Measurements from ENCODE around the gene VPS52. TPM values are rescaled to one million over a fixed set of nuclear protein-coding genes. Genes with fewer than 3 reads are reported as not detected.
A peak's percentile ranks its signal among the peaks of the same experiment; 100 is the strongest.
"Not testable (repeated sequence)": the region's sequence is repeated elsewhere in the genome, so short reads cannot be mapped to it uniquely, and the experiment has no call there.

VPS52 gene
- total RNA-seq, 1 donor from 2014 or later, result 34.5 TPM

DNA sequence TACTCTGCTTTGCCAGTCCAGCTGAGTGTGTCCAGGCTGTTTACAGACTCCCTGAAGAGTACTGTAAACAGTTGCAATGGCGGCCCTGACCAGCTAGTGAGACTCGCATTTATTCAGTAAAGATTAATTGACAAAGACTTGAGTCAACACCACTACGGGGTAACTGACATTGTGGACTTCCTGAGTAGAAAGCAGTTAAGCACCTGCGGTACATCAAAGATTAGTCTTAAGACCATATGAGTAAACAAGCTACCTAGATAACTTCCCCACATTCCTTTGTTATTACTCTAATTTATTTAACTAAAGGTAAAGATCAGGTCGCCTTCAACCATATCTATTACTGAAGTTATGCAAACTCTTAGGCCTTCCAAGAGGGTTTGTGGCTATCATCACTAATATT is 12.6 kb downstream of the VPS52 start:
- DNase-seq (ENCODE audit: extremely low read depth, low read depth, low spot score), result no peak

DNA sequence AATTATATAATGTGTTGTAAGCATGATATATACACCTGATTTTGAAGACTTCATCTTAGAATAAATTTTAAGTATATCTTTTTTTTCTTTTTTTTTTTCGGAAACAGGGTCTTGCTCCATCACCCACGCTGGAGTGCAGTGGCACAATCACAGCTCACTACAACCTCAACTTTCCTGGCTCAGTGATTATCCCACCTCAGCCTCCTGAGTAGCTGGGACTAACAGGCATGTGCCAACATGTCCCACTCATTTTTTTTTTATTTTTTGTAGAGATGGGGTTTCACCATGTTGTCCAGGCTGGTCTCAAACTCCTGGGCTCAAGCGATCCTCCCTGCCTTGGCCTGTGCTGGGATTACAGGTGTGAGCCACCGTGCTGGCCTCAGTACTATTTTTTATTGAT is 17.1 kb downstream of the VPS52 start:
- no peak for DNase-seq (ENCODE audit: extremely low read depth, low read depth, low spot score)

DNA sequence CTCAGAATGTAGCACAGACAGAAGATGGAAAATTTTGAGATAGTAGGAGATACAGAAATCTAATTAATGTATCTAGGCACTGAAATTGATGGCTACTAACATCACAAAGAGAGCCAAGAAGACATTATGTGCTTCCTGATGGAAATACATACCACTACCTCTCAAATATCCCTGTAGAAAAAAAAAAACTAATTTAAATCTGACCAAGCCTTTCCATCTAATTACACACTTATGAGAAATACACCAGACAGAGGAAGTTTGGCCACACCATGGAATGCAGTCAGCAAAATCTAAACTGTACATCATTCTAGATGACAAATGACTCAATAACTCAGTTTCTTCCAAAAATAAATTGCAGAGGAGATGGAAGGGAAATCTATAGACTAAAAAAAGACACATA is 18.9 kb downstream of the VPS52 start:
- no peak for DNase-seq (ENCODE audit: extremely low read depth, low read depth, low spot score)

DNA sequence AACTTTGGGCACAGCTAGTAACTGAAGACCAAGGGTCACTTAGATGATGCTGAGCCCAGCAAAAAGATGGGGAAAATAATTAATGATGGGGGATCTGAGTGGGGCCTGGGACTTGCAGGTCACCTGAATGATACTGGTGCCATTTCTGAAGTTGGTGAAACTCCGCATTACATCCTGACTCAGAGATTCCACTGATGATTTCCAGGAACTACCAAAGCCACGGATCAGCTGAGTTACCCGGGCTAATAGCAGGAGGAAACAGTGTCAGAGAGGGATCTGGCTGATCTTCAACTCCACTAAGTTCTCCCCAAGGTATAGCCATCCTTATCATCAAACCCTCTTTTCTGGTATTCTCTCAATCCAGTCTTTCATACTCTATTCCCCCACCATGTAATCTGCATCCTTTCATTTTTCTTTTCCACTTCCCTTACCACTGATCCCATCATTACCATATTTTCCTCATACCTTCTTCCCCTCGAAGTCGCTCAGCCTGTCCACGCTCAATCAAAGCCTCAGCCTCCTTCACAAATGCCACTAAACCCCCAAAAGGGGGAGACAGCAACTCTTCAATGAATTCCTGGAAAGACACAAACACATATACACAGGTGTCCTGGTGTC is 20.2 kb downstream of the VPS52 start:
- no peak for DNase-seq (ENCODE audit: extremely low read depth, low read depth, low spot score)

DNA sequence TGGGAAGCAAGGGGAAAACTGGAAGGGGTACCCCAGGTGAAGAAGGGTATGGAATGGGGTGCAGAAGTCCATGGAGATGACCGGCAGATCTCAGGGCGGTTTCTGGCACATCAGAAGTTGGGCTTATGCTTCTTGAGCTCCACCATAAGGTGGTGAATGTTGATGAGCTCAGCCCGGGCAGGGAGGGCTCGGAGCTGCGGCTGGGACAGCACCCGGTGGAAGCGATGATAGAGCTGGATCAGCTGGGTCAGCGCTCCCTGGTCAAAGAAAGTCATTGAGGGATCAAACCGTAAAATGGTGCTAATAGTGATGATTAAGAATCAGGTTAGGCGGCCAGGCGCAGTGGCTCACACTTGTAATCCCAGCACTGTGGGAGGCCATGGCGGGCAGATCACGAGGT is 20.9 kb downstream of the VPS52 start:
- DNase-seq (ENCODE audit: extremely low read depth, low read depth, low spot score), result no peak

DNA sequence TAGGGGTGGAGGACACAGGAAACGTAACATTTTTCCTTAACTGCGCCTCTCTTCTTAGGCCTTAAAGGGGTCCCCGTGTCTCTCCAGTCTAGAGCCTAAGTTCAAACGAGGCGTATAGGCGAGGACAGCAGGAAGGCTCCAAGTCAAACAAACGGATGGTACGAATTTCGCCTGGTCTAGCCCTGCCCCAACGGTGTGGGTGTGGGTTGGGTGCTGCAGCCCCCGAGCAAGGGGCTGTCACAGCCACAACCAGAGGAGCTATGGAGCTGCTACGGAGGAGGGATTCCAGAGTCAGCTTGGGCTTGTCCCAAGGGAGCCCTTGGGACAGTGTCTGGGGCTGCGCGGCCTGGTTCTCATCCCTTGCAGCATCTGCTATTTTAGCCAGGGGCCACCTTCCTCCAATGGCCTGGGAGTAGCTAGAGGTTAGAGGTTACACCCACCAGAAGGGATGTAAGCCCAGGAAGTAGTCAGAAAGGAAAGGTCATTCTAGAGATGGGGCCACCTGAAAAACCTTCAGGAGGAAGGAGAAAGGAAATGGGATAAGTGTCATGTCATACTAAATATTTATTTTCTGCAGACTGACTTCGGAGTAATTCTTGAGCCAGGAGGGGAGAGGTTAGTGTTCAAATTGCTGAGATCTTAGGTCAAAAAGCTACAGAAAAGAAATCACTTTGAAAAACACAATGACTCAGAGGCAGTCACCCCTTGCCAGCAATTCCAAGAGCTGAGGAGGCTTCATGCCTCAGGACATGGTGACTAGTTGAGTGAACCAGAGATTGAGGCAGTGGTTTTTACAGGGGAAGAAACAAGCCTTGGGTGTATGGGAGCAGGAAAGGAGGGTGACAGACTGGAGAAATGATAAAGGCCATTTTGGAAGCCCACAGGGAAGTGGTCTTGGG is 21.7 kb downstream of the VPS52 start:
- no peak for DNase-seq (ENCODE audit: extremely low read depth, low read depth, low spot score)

DNA sequence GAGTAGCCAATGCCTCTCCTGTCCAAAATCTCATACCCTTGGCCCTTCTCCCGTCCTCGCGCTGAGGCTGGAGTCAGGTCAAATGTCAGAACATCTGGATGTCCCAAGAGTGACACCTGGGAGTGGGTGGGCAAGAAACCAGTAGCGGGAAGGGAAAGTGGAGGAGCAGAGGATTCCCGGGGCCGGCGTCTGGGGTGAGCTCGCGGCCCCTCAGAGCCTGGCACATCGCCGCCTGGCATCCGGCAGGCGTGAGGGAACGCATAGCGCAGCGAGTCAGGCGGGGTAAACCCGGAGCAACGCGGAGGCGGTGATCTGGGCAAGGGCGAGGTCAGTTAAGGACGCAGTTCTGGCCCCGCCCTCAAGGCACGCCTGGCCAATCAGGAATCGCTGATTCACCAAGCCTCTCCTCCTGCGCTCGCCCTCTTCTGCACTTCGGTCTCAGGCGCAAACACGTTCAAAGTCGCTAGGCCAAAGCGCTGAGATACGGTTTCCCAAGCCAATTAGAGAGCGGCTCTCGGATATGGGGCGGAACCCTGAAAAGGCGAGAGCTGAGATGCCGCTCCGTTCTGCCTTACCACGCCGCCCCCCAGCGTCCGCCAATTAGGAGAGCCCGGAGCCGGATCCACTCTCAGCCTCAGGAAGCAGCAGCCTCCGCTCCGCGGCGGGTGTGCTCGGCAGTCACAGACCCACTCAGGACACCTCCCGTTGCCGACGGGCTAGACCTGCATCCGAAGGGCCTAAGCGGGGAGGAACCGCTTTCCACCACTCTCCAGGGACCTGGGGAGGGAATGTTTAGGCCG is 22.5 kb downstream of the VPS52 start:
- peak; percentile 97 for DNase-seq (ENCODE audit: extremely low read depth, low read depth, low spot score)

DNA sequence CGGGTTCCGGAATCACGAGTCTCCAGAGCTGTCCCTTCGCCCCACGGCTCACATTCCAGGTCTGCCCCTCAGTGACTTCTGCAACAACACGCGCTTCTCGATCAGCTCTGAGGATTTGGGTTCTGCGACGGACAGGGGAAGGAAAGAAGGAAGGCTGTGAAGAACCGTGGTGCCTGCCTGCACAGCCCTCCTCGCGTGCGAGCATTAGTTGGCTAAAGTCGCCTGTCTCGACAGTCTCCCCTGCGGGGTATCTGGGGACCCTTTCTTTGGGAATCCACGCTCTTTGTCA is 23.1 kb downstream of the VPS52 start:
- no peak for DNase-seq (ENCODE audit: extremely low read depth, low read depth, low spot score)

DNA sequence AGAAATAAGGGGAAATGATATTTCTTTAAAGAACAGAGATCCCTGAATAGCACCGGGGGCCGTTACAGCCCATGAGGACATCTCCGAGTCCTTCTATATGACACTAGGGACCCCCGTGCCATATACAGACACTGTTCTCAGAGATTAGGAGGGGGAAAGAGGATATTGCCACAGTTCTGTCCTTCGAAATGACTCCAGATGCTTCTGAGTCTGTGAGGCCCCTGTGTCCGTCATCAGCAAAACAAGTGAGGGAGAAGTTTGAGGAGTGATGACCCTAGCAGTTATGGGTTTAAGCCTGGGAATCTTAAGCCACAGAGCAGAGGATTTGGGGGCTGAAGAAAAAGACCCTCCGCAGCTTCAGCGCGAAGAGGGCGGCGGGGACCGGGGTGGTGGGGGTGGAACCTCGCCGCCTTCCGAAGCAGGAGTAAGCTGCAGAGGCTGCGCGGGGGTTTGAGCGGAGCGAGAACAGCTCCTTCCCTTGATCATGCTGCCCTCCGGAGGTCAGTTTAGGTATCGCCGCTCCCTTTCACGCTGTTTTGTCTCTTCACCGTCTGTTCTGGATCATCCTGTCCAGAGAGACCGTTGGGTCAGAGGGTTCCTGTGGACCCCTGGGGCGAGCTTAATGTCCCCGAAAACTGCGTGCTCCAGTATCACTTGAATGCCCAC is 23.6 kb downstream of the VPS52 start:
- peak; percentile 48 for DNase-seq (ENCODE audit: extremely low read depth, low read depth, low spot score)

DNA sequence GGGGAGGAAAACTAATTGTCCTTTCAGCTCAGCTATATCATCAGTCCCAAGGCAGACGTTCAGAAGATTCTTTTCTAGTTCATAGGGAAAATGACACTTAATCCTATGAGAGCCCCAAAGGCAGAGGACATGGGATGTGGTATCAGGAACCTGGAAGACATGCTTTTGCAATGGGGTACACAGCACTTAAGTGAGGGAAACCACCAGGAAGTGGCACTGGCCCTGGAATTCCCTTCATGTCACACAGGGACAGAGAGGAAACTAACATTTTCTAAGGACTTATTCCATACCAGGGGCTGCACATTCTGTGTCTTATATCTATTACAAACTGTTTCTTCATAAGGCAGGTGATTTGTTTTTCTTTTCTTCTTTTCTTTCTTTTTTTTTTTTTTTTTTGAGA is 28.2 kb downstream of the VPS52 start:
- DNase-seq (ENCODE audit: extremely low read depth, low read depth, low spot score), result no peak

DNA sequence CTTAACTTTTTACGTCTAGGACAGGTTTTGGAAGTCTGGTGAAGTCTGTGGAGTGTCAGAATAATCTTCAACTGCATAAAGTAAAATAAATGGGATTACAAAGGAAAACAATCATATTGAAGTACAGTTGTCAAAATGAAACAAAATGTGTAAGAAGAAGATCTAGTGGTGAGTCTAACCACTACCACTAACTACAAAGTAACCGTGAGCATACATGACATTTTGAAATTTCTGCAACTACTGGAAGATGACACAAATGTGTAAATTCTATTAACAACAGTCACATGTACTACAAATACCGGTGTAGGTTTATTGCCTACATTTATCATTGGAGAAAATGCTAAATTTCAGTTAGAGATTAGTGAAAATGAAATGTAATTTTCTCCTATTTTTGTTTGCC is 29.7 kb downstream of the VPS52 start:
- no peak for DNase-seq (ENCODE audit: extremely low read depth, low read depth, low spot score)

DNA sequence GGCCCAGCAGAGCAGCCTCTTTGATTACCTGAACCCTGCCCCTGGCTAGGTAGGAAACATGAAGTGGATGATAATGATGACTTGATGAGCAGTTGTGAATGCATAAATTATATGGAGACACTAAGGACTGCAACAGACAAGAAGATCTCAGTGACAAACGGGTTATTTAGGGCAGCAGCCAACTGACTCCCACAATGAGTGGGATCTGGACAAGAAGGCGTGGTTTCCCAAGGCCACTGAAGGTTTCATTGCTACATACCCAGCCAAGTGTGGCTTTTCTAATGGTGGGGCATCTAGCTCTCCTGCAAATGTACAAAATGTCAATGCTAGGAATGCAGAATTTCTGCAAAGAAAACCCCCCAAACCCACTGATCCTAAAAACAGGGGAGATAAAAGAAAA is 33.9 kb downstream of the VPS52 start:
- no peak for DNase-seq (ENCODE audit: extremely low read depth, low read depth, low spot score)

DNA sequence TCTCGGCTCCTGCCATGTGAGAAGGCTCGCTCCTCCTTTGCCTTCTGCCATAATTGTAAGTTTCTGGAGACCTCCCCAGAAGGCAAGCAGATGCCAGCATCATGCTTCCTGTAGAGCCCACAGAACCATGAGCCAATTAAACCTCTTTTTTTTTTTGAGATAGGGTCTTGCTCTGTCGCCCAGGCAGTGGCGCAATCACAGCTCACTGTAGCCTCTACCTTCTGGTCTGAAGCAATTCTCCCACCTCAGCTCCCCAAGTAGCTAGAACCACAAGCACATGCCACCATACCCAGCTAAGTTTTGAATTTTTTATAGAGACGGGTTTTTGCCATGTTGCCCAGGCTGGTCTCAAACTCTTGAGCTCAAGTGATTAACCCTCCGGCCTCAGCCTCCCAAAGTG is 34.8 kb downstream of the VPS52 start:
- DNase-seq (ENCODE audit: extremely low read depth, low read depth, low spot score), result no peak

DNA sequence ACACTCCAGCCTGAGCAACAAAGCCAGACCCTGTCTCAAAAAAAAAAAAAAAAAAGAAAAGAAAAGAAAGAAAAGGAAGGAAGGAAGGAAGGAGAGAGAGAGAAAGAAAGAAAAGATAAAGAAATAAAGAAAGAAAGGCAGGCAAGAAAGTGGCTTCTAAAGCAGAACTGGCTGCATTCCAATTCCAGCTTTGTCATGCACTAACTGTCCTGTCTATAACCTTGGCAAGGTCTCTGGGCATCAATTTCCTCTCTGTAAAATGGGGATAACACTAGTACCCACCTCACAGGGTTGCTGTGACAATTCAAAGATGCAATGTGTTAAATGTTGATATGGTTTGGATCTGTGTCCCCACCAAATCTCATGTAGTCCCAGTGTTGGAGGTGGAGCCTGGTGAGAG is 35.3 kb downstream of the VPS52 start:
- no peak for DNase-seq (ENCODE audit: extremely low read depth, low read depth, low spot score)

DNA sequence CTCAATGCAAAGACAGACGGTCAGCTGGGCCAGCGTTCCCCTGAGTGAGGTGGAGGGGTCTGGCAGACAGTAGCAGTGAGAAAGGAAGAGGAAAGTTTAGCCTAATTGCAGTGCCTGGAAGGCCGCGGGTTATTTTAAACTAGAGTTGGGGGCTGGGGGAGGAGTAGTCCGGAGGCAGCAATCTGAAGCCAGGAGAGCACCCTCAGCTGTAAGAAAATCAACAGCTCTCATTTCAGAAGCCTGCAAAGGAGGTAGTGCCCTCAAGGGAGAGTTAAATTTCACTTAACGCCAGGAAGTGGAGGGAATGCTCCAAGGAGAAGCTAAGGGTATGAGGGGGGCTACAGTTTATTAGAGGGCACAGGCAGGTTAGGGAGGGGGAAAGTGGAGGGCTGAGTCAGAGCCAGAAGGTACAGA is 36.4 kb downstream of the VPS52 start:
- DNase-seq (ENCODE audit: extremely low read depth, low read depth, low spot score), result no peak

DNA sequence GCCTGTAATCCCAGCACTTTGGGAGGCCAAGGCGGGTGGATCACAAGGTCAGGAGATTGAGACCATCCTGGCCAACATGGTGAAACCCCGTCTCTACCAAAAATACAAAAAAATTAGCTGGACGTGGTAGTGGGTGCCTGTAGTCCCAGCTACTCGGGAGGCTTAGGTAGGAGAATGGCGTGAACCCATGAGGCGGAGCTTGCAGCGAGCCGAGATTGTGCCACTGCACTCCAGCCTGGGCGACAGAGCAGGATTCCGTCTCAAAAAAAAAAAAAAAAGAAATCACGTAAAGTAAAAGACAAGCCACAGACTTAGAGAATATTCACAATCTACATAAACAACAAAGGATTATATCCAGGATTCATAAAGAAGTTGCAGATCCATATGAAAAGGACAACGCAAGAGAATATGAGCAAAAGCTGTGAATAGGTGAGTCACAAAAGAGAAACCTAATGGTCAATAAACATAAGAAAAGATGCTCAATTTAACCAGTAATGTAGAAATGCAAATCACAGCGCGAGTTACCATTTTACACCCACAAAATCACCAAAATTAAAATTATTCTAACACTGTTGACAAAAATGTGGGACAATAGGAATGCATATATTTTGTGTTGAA is 45.1 kb downstream of the VPS52 start:
- not testable (repeated sequence) for DNase-seq (ENCODE audit: extremely low read depth, low read depth, low spot score)

DNA sequence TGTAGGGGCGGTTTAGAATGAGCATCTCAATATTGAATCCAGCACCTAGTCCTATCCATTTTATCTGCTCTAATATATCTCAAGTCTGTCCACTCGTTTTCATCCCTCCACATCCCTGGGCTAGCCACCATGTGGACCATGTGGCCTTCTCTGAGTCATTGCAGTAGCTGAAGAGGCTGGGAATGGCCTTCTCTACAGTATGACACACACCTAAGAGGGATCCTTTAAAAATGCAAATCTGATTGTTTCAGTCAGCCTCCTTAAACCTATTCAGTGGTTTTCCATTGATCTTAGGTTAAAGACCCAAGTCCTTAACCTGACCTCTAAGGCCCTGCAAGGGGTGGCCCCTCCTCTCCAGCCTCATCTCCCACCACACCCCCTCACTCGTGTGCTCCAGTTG is 54.0 kb downstream of the VPS52 start:
- DNase-seq (ENCODE audit: extremely low read depth, low read depth, low spot score), result no peak

DNA sequence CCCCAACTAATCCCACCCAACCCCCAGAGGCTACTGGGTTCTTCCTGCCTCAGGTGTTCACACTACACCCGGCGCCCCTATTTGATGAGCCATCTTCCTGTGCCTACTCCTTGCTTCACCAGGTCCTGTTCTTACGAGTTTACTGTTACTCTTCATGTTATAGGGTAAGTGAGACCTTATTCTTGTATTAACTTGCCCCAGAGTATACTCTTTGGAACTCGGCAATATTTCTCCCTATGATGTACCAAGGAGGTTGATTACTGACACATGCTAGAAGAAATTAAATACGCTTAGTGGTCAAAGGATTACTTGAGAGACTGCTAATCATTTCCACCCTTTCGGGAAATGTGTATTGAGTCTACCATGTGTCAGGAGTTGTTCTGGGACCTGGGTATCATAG is 54.4 kb downstream of the VPS52 start:
- no peak for DNase-seq (ENCODE audit: extremely low read depth, low read depth, low spot score)

DNA sequence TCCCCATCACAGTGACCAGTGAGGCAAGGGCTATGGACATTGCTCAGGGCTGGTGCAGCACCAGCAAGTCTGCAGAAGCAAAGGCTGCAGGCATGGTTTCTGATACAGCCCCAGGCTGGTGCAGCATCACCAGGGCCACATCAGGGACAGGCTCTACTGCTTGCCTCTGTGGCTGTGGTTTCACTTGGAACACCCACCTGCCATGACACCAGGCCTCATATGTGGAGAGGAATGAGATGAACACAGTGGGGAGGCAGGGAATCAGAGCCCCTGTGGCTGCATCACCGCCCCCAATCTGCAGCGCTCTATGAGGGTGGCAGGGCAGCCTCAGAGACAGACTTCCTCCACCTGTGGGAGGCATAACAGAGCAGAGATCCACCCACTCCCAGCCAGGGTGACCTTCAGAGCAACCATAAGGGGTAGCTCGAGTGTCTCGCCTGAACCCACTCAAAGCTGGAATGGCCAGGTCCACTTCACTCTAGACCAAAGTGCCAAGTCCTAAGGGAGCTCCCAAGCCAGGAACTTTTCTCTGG is 55.5 kb downstream of the VPS52 start:
- no peak for DNase-seq (ENCODE audit: extremely low read depth, low read depth, low spot score)

DNA sequence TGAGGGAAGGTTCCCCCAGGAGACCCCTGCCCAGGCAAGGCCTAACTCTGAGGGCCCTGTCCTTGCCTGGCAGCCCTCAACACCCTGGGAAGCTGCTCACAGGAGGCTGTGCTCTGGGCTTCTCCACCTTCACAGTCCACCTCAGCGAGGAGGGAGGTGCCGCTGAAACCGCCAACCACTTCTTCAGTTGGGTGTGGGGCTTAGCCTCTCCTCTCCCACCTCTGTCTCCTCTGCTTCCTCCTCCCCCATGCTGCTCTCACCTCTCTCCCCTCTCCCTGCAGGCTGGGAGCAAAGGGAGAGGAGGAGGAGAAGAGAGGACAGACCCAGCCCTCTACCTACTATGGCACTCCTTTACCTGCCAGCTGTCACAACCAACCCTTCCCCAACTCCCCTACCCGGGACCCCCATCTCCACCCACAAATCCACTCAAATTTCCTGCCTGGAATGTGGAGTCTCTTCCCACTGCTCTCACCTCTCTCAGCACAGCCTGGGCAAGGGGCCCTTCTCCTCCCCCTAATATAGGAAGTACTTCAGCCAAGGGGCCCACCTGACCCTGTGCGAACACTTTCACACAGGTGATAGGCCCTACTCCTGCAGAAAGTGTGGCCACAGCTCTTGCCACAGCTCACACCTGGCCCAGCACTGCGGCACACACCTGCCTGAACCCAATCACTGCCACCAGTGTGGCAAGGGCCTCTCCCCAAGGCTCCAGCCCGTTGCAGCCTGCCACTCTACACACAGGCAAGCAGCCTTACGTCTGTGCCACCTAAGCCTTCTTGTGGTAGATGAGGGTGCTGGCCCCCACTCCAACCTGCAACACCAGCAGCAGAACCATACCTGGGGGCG is 56.2 kb downstream of the VPS52 start:
- no peak for DNase-seq (ENCODE audit: extremely low read depth, low read depth, low spot score)

All from glomerular endothelial cell (primary cell).